ENCODE results near the gene IFRD2.

Gene IFRD2

GRCh38 chr3:50302095-50303012, 10.1 kb upstream of the IFRD2 start:
- DNase-seq, result no peak

GRCh38 chr3:50300681-50301254, 8.5 kb upstream of the IFRD2 start:
- no peak for DNase-seq

GRCh38 chr3:50299929-50300680, 7.9 kb upstream of the IFRD2 start:
- DNase-seq, result peak in 33 of 56 donors; percentile 26 to 84 (median 67)

GRCh38 chr3:50299638-50299928, 7.4 kb upstream of the IFRD2 start:
- DNase-seq, result no peak

GRCh38 chr3:50298836-50299637, 6.8 kb upstream of the IFRD2 start, which contains the start of the genes HYAL3 and NAA80:
Gene HYAL3, minus strand, starts transcription at chr3:50299405. Its CDS starts 3,803 bp downstream, at chr3:50295602.
Gene NAA80, minus strand, starts transcription at chr3:50299405. Its CDS starts 1,942 bp downstream, at chr3:50297463.
- DNase-seq, result peak; percentile 33 to 100 (median 99)

GRCh38 chr3:50297896-50298725, 5.9 kb upstream of the IFRD2 start:
- no peak for DNase-seq

- DNase-seq, result no peak
These were observed 5.2 kb upstream of the IFRD2 start for GRCh38 chr3:50297384-50297775.

GRCh38 chr3:50296721-50297383, 4.6 kb upstream of the IFRD2 start:
- no peak for DNase-seq

- DNase-seq, result no peak
These were observed 3.6 kb upstream of the IFRD2 start for GRCh38 chr3:50295553-50296431.

GRCh38 chr3:50294492-50295403, 2.5 kb upstream of the IFRD2 start:
- no peak for DNase-seq

- DNase-seq, result no peak
These were observed 1.9 kb upstream of the IFRD2 start for GRCh38 chr3:50294089-50294488.

GRCh38 chr3:50293079-50293801, 1.0 kb upstream of the IFRD2 start:
- DNase-seq, result no peak

- peak in 1 of 56 donors; percentile 29 for DNase-seq
These were observed 2.0 kb downstream of the IFRD2 start for GRCh38 chr3:50290161-50290641.

GRCh38 chr3:50289130-50289529, 3.1 kb downstream of the IFRD2 start:
- DNase-seq, result no peak

GRCh38 chr3:50288387-50289007, 3.7 kb downstream of the IFRD2 start:
- no peak for DNase-seq

GRCh38 chr3:50287262-50287661, 5.0 kb downstream of the IFRD2 start:
- no peak for DNase-seq

All from amygdala (tissue), 56 donors.